HS-27A (cell line): ENCODE data around the gene FOXL3.

Experiments
- DNase-seq: peaks from one replicate; pipeline ENCODE4 v3.0.0-alpha.2; 2012; ENCODE audit warnings: low read depth, missing footprints

Gene FOXL3

DNA sequence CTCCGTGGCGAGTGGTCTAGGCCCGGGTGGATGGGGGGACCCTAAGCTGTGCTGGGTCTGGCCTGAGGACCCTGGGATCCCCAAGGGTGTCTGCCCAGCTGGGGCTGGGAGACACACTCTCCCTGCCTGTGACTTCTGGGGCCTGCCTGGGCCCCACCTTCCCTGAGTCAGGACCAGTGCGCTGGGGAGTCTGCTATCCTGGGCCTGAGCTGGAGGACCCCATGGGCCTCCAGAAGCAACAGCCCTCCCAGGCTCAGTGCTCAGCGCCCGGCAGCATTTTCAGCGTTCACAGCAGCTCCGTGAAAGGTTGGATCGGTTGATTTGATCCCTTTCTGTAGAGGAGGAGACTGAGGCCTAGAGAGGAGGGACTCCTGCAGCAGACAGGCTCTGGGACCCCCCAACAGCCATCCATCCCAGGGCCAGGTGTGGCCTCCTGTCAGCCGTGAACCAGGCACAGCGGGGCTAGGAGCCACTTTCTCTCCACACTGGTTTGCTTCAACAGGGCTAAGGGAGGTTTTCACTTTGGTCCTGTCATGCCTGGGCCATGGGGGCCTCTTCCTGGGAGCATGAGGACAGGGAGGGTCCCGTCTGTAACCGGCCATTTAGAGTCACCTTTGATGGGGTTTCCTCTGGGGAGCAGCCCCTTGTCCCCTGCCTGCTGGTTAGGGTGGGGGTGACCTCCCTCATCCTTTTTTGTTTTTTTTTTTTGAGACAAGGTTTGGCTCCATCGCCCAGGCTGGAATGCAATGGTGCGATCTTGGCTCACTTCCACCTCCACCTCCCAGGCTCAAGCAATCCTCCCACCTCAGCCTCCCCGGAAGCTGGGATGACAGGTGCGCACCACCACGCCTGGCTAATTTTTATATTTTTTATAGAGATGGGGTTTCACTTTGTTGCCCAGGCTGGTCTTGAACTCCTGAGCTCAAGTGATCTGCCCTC is 12.4 kb downstream of the FOXL3 start:
- DNase-seq: no peak

DNA sequence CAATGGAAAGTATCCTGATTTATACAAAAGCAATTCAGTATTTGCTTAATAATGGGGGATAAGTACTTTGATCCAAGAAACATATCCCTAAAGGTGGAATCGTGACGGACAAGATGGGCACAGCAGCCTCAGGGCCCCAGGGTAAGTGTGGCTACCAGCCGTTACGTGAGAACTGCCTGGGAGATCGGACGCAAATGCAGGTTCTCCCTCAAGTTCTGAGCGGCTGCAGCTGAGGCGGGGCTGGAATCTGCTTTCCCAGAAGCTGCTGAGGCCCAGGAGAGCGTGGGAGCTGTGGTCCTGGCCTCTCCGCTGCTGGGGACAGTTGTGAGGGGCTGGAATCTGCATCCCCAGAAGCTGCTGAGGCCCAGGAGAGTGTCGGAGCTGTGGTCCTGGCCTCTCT is 13.5 kb downstream of the FOXL3 start:
- DNase-seq: no peak

DNA sequence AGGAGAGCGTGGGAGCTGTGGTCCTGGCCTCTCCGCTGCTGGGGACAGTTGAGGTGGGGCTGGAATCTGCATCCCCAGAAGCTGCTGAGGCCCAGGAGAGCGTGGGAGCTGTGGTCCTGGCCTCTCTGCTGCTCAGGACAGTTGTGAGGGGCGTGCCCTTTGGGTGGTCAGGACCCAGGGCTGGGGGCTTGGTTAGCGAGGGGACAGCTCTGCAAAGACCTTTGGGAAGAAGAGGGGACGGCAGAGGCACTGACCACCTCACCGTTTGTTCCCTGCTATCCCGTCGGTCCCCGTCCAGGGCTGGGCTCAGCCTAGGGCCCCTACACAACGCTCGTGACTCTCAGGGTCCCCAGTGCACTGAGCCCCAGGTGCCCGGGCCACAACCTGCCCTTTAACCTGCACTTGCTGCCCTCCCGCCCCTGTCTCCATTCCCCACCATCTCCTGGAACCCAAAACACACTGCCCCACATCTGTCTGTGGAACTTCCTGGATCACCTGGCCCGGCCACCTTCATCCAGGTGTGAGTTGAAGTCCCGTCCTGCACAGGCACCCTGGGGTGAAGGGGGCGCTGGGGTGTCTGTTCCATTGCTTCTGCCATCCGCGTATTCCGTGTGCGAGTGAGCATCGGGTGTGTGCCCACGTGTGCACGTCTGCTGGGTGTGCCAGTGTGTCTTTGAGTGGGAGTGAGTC is 14.1 kb downstream of the FOXL3 start:
- DNase-seq: no peak

DNA sequence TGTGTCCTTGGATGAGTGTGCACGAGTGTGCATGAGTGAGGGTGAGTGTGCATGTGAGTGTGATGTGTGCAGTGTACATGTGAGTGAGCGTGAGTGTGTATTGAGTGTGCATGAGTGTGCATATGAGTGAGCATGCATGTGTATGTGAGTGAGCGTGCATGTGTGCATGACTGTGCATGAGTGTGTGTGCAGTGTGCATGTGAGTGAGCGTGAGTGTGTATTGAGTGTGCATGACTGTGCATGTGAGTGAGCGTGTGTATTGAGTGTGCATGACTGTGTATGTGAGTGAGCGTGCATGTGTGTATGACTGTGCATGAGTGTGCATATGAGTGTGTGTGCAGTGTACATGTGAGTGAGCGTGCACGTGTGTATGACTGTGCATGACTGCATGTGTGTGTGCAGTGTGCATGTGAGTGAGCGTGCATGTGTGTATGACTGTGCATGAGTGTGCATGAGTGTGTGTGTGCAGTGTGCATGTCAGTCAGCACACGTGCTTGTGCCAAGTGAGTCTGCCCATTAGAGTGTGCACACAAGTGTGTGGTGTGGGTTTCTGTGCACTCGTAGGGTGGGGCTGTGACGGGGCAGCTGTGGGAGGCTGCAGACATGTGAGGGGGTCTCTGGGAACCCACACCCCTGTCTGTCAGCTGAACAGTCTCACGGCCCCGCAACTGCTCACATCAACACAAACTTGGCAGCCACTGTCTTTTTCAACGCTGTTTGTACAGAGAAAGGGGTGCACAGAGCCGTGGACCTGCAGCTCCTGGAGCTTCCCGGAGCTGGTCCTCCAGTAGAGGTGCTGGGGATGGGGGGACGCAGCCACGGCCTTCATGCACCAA is 14.8 kb downstream of the FOXL3 start:
- DNase-seq: no peak

DNA sequence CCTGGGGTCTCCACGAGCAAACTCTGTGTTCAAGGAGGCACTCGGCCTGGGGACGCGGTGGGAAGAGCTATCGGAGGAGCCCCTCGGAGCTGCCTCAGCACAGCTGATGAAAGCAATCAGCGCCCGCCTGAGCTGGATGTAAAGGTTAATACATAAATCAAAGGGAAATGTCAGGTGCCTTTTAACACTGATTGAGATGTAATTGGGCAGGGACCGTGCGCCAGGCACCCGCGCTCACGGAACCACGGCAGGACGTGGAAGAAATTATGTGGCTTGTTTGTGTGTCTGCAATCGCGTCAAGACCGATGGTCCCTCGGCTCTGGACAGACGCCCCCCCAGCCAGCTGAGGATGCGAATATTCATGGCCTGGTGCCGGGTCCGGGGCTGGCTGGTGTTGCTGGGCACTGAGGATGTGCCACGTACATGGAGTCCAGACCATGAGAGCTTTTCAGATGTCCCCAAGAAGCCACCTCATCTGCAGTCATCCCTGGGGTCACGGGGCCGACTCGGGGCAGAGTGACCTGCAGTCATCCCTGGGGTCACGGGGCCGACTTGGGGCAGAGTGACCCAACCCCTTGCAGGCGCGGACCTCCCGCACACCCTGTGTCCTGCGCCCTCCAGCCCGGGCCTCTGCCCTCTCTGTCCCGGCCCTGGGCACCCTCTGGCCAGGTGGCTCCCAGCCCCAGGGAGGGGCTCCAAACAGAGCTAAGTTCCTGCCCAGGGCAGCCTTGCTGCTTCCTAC is 15.6 kb downstream of the FOXL3 start:
- DNase-seq: no peak

DNA sequence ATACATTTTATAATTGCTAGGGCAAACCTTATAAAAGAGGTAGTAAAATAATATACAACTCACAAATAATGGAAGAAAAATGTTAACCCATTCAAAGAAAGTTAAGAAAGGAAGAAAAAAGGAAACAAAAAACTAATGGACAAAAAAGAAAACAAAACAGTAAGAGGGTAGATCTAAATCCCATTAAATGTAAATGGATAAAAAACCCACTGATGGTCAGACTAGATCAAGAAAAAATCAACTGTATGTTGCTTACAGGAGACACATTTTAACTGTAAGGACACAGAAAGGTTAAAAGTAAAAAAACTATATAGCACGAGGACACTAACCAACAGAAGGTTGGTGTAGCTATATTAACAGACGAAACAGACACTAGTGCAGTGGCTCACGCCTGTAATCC is 18.0 kb downstream of the FOXL3 start:
- no peak for DNase-seq

DNA sequence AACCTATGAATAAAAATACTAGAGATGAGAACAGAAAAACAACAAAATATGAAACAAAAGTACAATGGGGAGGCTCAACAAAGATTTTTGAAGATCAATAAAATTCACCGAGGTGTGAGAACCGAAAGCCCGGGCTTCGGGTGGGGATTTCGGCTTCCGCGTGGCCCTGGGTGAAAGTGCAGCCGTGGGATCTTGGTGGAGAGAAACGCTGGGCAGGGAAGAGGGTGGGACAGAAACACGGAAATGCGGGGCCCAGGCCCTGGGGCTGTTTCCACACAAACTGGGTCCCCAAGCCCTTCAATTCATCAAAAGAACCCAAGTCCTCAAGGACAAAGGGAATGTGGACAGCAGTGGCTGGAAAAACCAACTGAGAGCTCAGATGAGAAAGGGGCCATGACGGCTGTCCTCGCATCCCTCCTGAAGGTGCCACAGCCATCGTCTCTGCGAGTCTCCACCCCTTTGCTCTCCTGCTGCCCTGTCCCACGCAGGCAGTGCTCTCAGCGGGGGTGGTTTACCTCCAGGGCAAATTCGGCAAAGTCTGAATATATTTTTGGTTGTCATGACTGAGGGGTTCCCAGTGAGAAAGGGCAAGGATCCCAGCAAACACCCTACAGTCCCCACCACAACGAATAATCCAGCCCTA is 19.7 kb downstream of the FOXL3 start:
- no peak for DNase-seq

DNA sequence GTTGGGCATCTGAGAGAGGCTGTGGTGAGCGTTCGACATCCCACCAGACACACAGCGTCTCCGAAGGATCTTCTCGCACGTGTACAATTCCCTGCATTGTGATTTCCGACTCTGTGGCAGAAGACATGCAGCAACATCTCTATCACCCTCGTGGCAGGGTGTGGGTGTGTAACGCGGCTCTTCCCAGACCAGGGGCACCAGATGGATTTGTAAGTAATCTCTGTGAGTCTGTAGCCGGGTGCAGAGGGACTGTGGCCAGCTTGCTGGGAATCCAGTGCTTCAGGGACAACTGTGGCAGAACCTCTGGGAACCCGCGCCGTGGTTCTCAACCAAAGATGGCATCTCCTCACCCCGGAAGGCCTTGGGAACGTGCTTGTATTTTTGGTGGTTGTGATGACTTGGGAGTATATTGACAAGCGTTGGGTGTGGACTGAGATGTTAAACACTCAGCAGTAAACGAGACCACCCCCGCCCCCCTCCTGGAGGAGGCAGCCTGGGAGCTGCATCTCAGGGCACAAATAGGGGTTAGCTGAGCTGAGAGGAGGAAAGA is 21.2 kb downstream of the FOXL3 start:
- DNase-seq: no peak

DNA sequence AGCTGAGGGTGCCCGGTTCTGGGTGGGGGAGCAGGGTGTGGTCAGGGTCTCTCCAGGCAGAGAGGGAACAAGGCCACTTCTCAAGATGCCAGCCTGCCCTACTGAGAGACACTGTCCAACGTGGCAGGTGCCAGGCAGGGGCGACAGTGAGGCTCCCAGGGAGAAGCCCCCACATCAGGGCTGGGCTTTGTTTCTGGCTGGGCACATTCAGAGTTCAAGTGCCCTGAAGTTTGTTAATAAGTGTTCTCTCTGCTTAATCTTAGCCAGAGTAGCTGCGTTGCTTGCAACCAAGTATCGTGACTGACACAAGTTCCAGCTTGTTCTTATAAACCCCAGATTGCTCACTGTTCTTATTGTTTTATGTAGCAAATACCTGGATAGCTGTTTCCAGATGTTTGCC is 21.8 kb downstream of the FOXL3 start:
- DNase-seq: no peak

DNA sequence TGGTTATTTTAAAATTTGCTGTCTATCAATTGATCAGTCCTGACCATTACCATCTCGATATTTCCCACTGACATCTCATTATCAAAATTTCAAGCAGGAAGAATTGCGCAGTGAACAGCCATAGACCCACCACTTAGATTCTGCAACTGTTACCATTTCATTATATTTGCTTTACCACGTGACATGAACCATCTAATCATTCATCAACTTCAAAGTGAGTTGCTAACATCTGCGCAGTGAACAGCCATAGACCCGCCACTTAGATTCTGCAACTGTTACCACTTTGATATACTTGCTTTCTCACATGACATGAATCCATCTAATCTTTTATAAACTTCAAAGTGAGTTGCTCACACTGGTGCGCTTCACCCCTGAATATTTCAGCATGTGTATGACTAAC is 22.5 kb downstream of the FOXL3 start:
- DNase-seq: no peak

DNA sequence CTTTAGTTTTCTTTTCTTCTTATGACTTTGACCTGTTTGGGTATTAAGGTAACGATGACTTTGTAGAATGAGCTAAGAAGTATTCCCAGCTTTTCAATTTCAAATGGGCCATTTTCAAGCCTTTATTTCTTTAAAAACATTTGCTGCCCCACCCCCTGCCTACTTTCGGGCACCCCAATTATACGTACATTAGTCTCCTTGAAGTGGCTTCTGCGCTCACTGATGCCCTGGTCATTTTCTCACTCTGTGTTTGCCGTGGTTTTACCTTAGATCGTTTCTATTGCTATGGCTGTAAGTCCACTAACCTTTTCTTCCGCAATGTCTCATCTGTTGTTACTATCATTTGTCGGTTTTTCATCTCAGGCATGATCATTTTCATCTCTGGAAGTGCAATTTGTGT is 24.9 kb downstream of the FOXL3 start:
- DNase-seq: no peak

DNA sequence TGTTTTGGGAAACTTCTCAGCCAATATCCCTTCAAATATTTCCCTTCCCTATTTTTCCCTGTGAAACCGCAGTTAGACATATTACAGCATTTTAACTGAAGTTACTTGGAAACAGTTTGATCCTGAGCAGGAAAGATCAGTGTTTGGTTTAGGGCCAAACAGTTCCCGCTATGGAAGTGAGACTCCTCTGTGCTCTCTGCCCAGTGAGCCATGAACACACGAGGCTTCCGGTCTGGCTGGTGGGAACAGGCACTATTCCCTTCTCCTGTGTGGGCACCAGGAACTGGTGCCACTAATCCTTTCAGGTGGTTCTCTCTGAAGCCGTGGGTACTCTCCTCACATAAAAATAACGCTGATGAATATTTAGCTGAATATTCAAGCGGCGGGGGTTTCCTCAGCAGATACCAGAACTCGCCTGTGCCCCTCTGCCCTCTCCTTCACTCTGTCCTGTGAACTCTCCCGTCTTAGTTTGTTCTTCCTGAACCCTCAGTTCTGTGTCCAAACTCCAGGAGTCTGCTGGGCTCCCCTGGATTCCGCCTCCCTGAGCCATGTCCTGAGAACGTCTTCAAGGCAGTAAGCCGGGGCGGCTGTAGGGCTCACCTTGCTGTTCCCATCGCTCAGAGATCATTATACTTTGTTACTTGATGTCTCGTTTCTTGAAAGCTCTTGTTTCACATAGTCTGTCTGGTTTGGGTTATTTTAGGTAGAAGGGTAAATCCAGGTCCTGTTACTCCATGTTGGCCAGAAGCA is 25.7 kb downstream of the FOXL3 start:
- DNase-seq: no peak

DNA sequence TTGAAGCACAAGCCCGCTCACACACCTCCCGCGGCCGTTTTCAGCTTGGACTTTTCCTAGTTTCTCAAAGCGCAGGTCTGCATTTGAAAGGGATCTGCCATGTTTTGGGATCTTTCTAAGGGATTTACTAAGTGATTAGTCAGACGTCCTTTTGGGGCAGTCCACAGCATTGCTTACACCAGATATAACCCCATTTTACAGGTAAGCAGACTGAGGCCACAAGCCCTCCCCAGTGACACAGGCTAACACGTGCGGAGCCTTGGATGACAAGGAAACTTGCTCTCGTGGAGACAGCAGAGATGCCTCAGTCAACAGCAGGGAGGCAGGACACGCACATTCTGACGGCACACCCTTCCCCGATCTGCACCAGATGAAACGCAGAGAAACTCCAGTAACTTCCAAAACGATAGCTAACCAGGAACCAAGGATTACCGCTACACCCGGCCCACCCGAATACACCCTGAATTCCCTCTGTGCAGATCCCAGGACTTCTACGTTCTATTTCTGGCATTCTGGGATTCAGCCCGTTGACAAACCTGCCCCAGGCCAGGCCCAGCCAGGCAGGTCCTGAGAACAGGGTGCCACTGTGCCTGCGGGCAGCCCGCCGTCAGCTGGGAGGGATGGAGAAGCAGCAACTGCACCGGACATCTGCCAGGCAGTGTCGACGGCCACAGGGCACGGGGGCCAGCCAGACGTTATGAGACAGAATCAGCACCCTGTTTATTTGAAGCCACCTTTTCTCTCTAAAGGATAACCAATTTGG is 27.9 kb downstream of the FOXL3 start:
- no peak for DNase-seq

DNA sequence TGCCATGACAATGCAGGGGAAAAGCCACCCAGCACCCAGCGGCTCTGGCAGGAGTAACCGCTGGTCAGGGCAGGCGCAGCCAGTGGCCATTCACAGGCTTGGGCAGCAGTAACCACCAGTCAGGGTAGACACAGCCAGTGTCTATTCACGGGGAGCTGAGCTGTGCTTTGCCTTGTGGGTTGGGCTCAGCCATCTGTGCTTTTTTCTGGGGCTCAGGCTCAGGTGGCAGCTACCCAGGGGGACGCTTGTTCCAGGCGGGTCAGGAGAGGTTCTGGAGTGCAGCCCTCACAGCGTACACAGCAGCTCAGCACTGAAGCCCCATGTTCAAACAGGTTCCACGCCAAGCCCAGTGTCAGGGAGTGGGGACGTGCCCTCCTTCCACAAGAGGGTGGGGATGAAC is 28.5 kb downstream of the FOXL3 start:
- no peak for DNase-seq

DNA sequence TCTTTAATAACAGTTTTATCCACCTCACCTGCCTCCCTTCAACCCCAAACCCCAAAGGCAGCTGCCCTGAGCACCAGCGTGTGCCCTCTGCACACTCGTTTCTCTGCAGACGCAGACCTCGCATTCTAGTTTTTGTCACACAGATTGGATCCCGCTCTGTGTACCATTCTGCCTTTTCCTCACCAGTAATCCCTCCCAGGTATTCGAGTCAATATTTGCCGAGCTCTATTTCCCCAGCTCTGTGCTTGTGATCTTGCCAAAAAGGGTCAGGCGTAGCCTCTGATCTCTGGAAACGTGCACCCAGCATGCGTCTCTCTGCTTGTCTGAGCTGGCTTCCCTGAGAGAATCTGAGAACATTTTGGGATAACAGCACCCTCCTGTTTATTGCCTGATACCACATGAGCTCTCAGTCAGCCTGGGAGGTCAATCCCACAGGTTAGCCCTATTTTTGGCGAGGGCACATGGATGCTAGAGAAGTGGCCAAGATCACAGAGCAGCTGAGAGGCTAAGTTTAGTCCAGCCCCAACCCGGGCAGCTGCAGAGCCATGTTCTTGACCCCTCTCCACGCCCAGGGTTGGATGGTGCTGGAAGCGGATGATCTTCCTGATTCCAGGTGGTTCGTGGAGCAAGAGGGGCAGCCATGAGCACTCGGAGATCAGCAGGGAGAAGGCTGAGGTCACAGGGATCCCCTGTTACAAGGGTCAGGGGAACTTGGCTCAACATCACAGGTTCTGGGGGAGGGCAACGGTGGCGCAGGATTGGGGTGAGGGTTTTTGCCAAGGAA is 29.1 kb downstream of the FOXL3 start:
- no peak for DNase-seq

DNA sequence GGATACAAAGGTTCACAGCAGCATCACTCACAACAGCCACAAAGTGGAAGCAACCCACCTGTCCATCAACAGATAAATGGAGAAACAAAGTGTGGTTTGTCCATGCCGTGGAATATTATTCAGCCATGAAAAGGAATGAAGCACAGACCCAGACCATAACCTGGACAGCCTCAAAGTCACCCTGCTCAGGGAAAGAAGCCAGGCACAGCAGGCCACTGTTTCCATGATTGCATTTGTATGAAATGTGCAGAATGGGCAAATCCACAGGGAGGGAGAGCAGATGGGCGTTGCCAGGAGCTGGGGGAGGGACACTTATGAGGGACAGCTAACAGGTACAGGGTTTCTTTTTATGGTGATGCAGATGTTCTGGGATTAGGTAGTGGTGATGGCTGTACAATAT is 30.3 kb downstream of the FOXL3 start:
- DNase-seq: no peak

DNA sequence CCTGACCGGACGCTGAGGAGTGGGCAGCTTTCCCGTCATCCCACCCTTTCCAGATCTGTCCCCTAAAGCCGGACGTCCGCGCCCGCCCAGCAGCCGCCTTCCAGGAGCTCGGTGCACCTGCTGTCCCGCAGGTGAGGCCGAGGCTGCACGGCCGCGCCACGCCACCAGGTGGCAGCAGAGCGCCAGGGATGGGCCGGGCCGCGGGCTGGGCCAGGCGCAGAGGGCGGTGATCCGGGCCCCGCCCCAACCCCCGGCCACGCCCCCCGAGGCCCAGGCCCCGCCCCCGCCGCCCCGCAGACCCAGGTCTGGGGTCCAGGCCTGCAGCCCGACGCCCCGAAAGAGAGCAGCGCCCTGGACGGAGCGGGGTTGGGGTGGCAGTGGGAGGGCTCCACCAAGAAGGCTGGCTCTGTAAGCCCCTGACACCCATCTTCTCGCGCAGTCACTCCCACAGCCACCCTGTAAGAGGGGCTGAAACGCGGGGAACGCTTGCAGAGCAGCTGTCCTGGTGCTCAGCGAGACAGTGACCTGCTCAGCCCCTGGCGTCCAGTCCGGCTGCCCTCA is 32.2 kb downstream of the FOXL3 start:
- DNase-seq: no peak

DNA sequence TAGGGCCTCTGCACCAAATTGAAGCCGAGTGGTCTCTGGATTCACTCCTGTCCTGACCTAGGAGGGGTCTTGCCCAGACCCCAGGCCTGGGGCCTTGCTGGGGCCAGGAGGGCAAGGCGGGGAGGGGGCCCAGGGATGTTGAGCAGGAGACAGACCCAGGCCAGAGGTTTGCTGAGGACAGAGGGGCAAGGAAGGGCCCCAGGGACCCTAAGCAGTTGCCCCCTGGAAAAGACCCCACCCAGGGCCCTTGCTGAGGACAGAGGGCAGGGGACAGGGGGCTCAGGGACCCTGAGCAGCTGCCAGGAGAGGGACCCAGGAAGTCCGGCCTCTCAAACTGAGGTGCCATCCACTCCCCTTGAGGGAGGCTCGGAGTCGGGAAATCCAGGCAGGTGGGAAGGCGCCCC is 32.7 kb downstream of the FOXL3 start:
- no peak for DNase-seq
